H1 (cell line): ENCODE data around the gene POU3F1. TPM values are rescaled to one million over a fixed set of nuclear protein-coding genes. Genes with fewer than 3 reads are reported as not detected.

Experiments
- SIN3A ChIP-seq, 2 experiments: IDR thresholded peaks in 1 of 2; conservative IDR thresholded peaks in 1 of 2; 2 replicates each; pipeline ENCODE4 v1.6.1; 2011 to 2012; ENCODE audit warnings: low read length in 2 of 2, improper control_type of control experiment in 1 of 2, low read depth in 1 of 2, mild to moderate bottlenecking in 1 of 2
- polyA plus RNA-seq, 7 experiments: library from polyadenylated mRNA; depleted of rRNA in 3 of 7; stranded (reverse) in 5 of 7; unstranded in 2 of 7; fragments of >200 nt in 5 of 7; fragments of 200-250 nt in 2 of 7; gene quantifications; 1 replicate in 5 of 7; 2 replicates in 1 of 7; 4 replicates in 1 of 7; pipeline versions ENCODE4 v1.2.1 to v1.2.3, GENCODE V29; 2011 to 2013; ENCODE audit warnings: missing spikeins in 2 of 7, mixed read lengths in 2 of 7
- total RNA-seq: library from RNA; stranded (reverse); fragmentation: NEBNext Ultra II Directional; extraction: Animal tissue kit (Norgen Biotek cat#: 25700); gene quantifications from 2 replicates; pipeline ENCODE4 v1.2.1, GENCODE V29; 2021

Gene POU3F1
- total and polyA plus RNA-seq, 2 of the 8 experiments (the other 6 are each of a cell fraction or from before 2014, with no cell fraction given), result 4.2 to 10.8 TPM

DNA sequence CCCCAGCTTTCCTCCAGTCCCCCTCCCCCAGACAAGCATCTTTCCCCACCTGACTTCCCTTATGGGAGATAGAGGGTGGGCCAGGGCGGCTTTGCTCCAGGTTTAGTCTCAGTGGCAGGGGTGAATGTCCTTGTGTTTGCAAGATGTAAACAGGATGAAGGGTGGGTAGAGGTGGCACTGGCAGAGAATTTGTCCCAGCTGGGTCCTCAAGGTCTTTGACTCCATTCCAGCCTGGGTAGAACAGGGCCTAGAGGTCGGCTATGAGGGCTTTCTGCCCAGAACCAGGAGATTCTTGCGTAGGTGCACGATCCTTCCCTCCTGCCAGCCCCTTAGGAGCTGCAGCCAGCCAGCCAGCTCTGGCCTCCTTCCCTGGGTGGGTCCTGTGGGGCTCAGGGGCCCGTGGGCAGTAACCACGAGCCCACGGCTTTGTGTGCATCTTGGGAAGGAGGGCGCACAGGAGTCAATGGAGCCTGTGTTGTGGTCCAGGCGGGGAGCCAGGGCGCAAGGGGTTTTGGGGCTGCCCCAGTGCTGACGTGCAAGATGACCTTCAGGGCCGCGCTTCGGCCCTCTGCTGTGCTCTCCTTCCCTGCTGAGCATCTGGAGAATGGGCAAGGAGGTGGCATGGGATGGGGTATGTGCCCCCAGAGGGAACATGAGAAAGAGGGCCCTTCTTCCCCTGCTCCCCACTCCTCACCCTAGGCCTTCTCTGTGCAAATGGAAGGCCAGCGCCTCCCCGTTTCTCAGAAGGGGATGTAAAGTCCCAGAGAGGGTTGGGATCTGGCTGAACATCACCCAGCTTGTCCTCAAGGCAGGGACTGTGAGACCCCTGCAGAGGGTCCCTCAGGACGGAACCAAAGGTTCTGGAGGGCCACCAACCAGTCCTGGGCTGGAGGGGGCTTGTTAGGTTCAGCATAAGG, 15.7 kb downstream of the POU3F1 start (continued):
- no peak for TF ChIP-seq SIN3A (conservative IDR thresholded peaks at IDR 0.05 in 1 of 2, IDR thresholded peaks at IDR 0.05 in 1 of 2; ENCODE audit: low read depth in 1 of 2, low read length in 2 of 2)
